IgD-negative memory B cell (primary cell): Measurements from ENCODE around the gene IYD. TPM values are rescaled to one million over a fixed set of nuclear protein-coding genes. Genes with fewer than 3 reads are reported as not detected.
A peak's percentile ranks its signal among the peaks of the same experiment; 100 is the strongest.
"Not testable (repeated sequence)": the region's sequence is repeated elsewhere in the genome, so short reads cannot be mapped to it uniquely, and the experiment has no call there.

Experiments used
- H3K27ac Mint-ChIP-seq, 3 donors: one replicate each; pipeline ENCODE4 v1.8.0; 2020 to 2022; ENCODE audit warnings: mild to moderate bottlenecking in 3 of 3, mixed read lengths in 3 of 3, moderate library complexity in 1 of 3
- H3K27me3 Mint-ChIP-seq: one replicate; pipeline ENCODE4 v1.8.0; 2021; ENCODE audit warnings: mixed read lengths
- H3K36me3 Mint-ChIP-seq: one replicate; pipeline ENCODE4 v1.8.0; 2020; ENCODE audit warnings: mild to moderate bottlenecking, mixed read lengths
- H3K4me1 Mint-ChIP-seq, 3 donors: one replicate each; pipeline ENCODE4 v1.8.0; 2020 to 2022; ENCODE audit warnings: mixed read lengths in 3 of 3, mild to moderate bottlenecking in 1 of 3
- H3K4me3 Mint-ChIP-seq, 4 donors: one replicate each; pipeline ENCODE4 v1.8.0; 2020 to 2022; ENCODE audit warnings: mild to moderate bottlenecking in 4 of 4, mixed read lengths in 4 of 4, moderate library complexity in 3 of 4
- H3K9me3 Mint-ChIP-seq, 3 donors: one replicate each; pipeline ENCODE4 v1.8.0; 2020 to 2021; ENCODE audit warnings: mixed read lengths in 3 of 3, mild to moderate bottlenecking in 1 of 3
- polyA plus RNA-seq: library from polyadenylated mRNA; unstranded; fragments of 300-500 nt; fragmentation: Illumina TruSeq; gene quantifications from one replicate; pipeline ENCODE4 v1.2.3, GENCODE V29; 2021

The IYD gene
- polyA plus RNA-seq, 1 donor from 2014 or later, result not detected

GRCh38 chr6:150420926-150421325 is 52.1 kb downstream of the IYD start:
- Mint-ChIP-seq H3K4me1 (peaks cover 3 to 8% (median 3%) of the 10 kb centered on the region in 3 donors), H3K27ac (no peak overlapping the region), H3K9me3 (no peaks in the 10 kb centered on the region), H3K36me3 (no peaks in the 10 kb centered on the region), H3K27me3 (no peaks in the 10 kb centered on the region), H3K4me3 (no peak overlapping the region)

- no peak overlapping the region for H3K4me3 Mint-ChIP-seq
- H3K9me3 Mint-ChIP-seq, result no peaks in the 10 kb centered on the region
- no peaks in the 10 kb centered on the region for H3K27me3 Mint-ChIP-seq
- no peaks in the 10 kb centered on the region for H3K4me1 Mint-ChIP-seq
- peak overlapping the region in 1 of 3 donors; percentile 55 for H3K27ac Mint-ChIP-seq
- no peaks in the 10 kb centered on the region for H3K36me3 Mint-ChIP-seq
Measured at GRCh38 chr6:150425508-150425907, 56.7 kb downstream of the IYD start.

- no peak overlapping the region for H3K27ac Mint-ChIP-seq
Measured at GRCh38 chr6:150426198-150426597, 57.4 kb downstream of the IYD start.

GRCh38 chr6:150427037-150427602 is 58.3 kb downstream of the IYD start:
- Mint-ChIP-seq H3K27me3 (no peaks in the 10 kb centered on the region), H3K4me3 (no peak overlapping the region), H3K27ac (no peak overlapping the region), H3K4me1 (no peaks in the 10 kb centered on the region), H3K36me3 (no peaks in the 10 kb centered on the region), H3K9me3 (no peaks in the 10 kb centered on the region)

More at GRCh38 chr6:150426198-150426597, 57.4 kb downstream of the IYD start:
- Mint-ChIP-seq H3K4me3 (peak overlapping the region in 1 of 4 donors; percentile 18), H3K27me3 (no peaks in the 10 kb centered on the region), H3K4me1 (no peaks in the 10 kb centered on the region), H3K36me3 (no peaks in the 10 kb centered on the region), H3K9me3 (no peaks in the 10 kb centered on the region)

- no peaks in the 10 kb centered on the region for H3K36me3 Mint-ChIP-seq
- no peak overlapping the region for H3K4me3 Mint-ChIP-seq
- no peaks in the 10 kb centered on the region for H3K27me3 Mint-ChIP-seq
- H3K27ac Mint-ChIP-seq, result no peak overlapping the region
- no peaks in the 10 kb centered on the region for H3K9me3 Mint-ChIP-seq
- H3K4me1 Mint-ChIP-seq, result no peaks in the 10 kb centered on the region
Measured at GRCh38 chr6:150427843-150428242, 59.0 kb downstream of the IYD start.

GRCh38 chr6:150430815-150431214 is 62.0 kb downstream of the IYD start:
- H3K9me3 Mint-ChIP-seq, result no peaks in the 10 kb centered on the region
- no peaks in the 10 kb centered on the region for H3K27me3 Mint-ChIP-seq
- H3K27ac Mint-ChIP-seq, result no peak overlapping the region
- no peak overlapping the region for H3K4me3 Mint-ChIP-seq
- H3K4me1 Mint-ChIP-seq, result no peaks in the 10 kb centered on the region
- H3K36me3 Mint-ChIP-seq, result no peaks in the 10 kb centered on the region

- no peaks in the 10 kb centered on the region for H3K36me3 Mint-ChIP-seq
- H3K9me3 Mint-ChIP-seq, result peaks cover 0 to 8% (median 0%) of the 10 kb centered on the region in 3 donors
- no peak overlapping the region for H3K4me3 Mint-ChIP-seq
- no peak overlapping the region for H3K27ac Mint-ChIP-seq
- peaks cover 0 to 2% (median 0%) of the 10 kb centered on the region in 3 donors for H3K4me1 Mint-ChIP-seq
- no peaks in the 10 kb centered on the region for H3K27me3 Mint-ChIP-seq
Measured at GRCh38 chr6:150435360-150435759, 66.5 kb downstream of the IYD start.

- peak overlapping the region in 1 of 3 donors; percentile 46 for H3K27ac Mint-ChIP-seq
- H3K4me1 Mint-ChIP-seq, result peaks cover 0 to 2% (median 0%) of the 10 kb centered on the region in 3 donors
- H3K4me3 Mint-ChIP-seq, result no peak overlapping the region
- no peaks in the 10 kb centered on the region for H3K36me3 Mint-ChIP-seq
- H3K9me3 Mint-ChIP-seq, result peaks cover 0 to 13% (median 0%) of the 10 kb centered on the region in 3 donors
- no peaks in the 10 kb centered on the region for H3K27me3 Mint-ChIP-seq
Measured at GRCh38 chr6:150435832-150436231, 67.0 kb downstream of the IYD start.

GRCh38 chr6:150439373-150439772 is 70.6 kb downstream of the IYD start:
- H3K4me3 Mint-ChIP-seq, result no peak overlapping the region
- no peak overlapping the region for H3K27ac Mint-ChIP-seq
- no peaks in the 10 kb centered on the region for H3K36me3 Mint-ChIP-seq
- no peaks in the 10 kb centered on the region for H3K27me3 Mint-ChIP-seq
- H3K4me1 Mint-ChIP-seq, result peaks cover 0 to 2% (median 0%) of the 10 kb centered on the region in 3 donors
- H3K9me3 Mint-ChIP-seq, result peaks cover 0 to 14% (median 0%) of the 10 kb centered on the region in 3 donors

- Mint-ChIP-seq H3K36me3 (no peaks in the 10 kb centered on the region), H3K4me1 (peaks cover 0 to 2% (median 0%) of the 10 kb centered on the region in 3 donors), H3K9me3 (peaks cover 0 to 11% (median 0%) of the 10 kb centered on the region in 3 donors), H3K4me3 (no peak overlapping the region), H3K27ac (no peak overlapping the region), H3K27me3 (no peaks in the 10 kb centered on the region)
Measured at GRCh38 chr6:150443621-150444020, 74.8 kb downstream of the IYD start.

GRCh38 chr6:150444308-150444707 is 75.5 kb downstream of the IYD start:
- no peak overlapping the region for H3K4me3 Mint-ChIP-seq
- no peak overlapping the region for H3K27ac Mint-ChIP-seq
- no peaks in the 10 kb centered on the region for H3K36me3 Mint-ChIP-seq
- peaks cover 0 to 9% (median 0%) of the 10 kb centered on the region in 3 donors for H3K9me3 Mint-ChIP-seq
- H3K27me3 Mint-ChIP-seq, result no peaks in the 10 kb centered on the region
- peaks cover 0 to 2% (median 0%) of the 10 kb centered on the region in 3 donors for H3K4me1 Mint-ChIP-seq

GRCh38 chr6:150445486-150445885 is 76.7 kb downstream of the IYD start:
- Mint-ChIP-seq H3K27ac (no peak overlapping the region), H3K4me3 (no peak overlapping the region), H3K27me3 (no peaks in the 10 kb centered on the region), H3K36me3 (no peaks in the 10 kb centered on the region), H3K9me3 (peaks cover 0 to 5% (median 0%) of the 10 kb centered on the region in 3 donors), H3K4me1 (no peaks in the 10 kb centered on the region)

GRCh38 chr6:150448221-150448620 is 79.4 kb downstream of the IYD start:
- Mint-ChIP-seq H3K27ac (no peak overlapping the region), H3K4me3 (no peak overlapping the region), H3K4me1 (no peaks in the 10 kb centered on the region)

GRCh38 chr6:150449055-150449454 is 80.2 kb downstream of the IYD start:
- H3K27me3 Mint-ChIP-seq, H3K27ac Mint-ChIP-seq, H3K9me3 Mint-ChIP-seq, H3K36me3 Mint-ChIP-seq, H3K4me3 Mint-ChIP-seq, H3K4me1 Mint-ChIP-seq: not testable (repeated sequence)

More at GRCh38 chr6:150448221-150448620, 79.4 kb downstream of the IYD start:
- H3K27me3 Mint-ChIP-seq, result no peaks in the 10 kb centered on the region
- no peaks in the 10 kb centered on the region for H3K9me3 Mint-ChIP-seq
- no peaks in the 10 kb centered on the region for H3K36me3 Mint-ChIP-seq

- no peaks in the 10 kb centered on the region for H3K9me3 Mint-ChIP-seq
- peaks cover 1% of the 10 kb centered on the region for H3K27me3 Mint-ChIP-seq
- no peak overlapping the region for H3K27ac Mint-ChIP-seq
- no peaks in the 10 kb centered on the region for H3K4me1 Mint-ChIP-seq
- H3K4me3 Mint-ChIP-seq, result no peak overlapping the region
- no peaks in the 10 kb centered on the region for H3K36me3 Mint-ChIP-seq
Measured at GRCh38 chr6:150450918-150451317, 82.1 kb downstream of the IYD start.

- H3K4me3 Mint-ChIP-seq, result no peak overlapping the region
- H3K27me3 Mint-ChIP-seq, result peaks cover 4% of the 10 kb centered on the region
- peak overlapping the region in 1 of 3 donors; percentile 14 for H3K27ac Mint-ChIP-seq
- no peaks in the 10 kb centered on the region for H3K9me3 Mint-ChIP-seq
- no peaks in the 10 kb centered on the region for H3K36me3 Mint-ChIP-seq
- H3K4me1 Mint-ChIP-seq, result no peaks in the 10 kb centered on the region
Measured at GRCh38 chr6:150451807-150452427, 83.1 kb downstream of the IYD start.
